ENCODE measurements around the gene ZNF282. TPM values are rescaled to one million over a fixed set of nuclear protein-coding genes. Genes with fewer than 3 reads are reported as not detected.
A peak's percentile ranks its signal among the peaks of the same experiment; 100 is the strongest.
"Not testable (repeated sequence)": the region's sequence is repeated elsewhere in the genome, so short reads cannot be mapped to it uniquely, and the experiment has no call there.

Gene ZNF282
- total RNA-seq, 1 experiment from 2014 or later: 16.9 TPM

DNA sequence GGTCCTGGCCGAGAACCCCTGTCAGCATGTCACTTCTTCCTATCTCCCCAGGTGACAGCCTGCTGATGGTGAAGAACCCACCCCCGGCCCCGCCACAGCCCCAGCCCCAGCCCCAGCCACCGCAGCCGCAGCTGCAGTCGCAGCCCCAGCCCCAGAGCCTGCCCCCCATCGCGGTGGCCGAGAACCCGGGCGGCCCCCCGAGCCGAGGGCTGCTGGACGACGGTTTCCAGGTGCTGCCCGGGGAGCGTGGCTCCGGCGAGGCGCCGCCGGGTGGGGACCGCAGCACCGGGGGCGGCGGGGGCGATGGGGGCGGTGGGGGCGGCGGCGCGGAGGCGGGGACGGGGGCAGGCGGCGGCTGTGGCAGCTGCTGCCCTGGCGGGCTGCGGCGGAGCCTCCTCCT lies 28.4 kb downstream of the ZNF282 start:
- DNase-seq (ENCODE audit: low read depth in 1 of 2, low spot score in 2 of 2): no peak
- Histone ChIP-seq H3K4me1 (replicated peaks) (no peaks in the 10 kb centered on the region), H3K36me3 (peaks cover 55% of the 10 kb centered on the region), H3K9me3 (replicated peaks) (no peaks in the 10 kb centered on the region), H3K4me3 (no peak overlapping the region), H3K27ac (no peak overlapping the region), H3K27me3 (replicated peaks) (no peaks in the 10 kb centered on the region)

DNA sequence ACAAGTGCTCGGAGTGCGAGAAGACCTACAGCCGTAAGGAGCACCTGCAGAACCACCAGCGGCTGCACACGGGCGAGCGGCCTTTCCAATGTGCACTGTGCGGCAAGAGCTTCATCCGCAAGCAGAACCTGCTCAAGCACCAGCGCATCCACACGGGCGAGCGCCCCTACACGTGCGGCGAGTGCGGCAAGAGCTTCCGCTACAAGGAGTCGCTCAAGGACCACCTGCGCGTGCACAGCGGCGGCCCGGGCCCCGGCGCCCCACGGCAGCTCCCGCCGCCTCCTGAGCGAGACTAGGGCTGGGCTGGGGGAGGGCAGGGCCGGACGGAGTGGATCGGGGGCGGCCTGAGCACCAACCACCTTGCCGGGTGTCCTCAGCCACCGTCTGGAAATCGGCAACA lies 29.0 kb downstream of the ZNF282 start:
- no peak overlapping the region for H3K27ac ChIP-seq
- DNase-seq (ENCODE audit: low read depth in 1 of 2, low spot score in 2 of 2): no peak
- no peaks in the 10 kb centered on the region for H3K9me3 ChIP-seq (replicated peaks)
- no peak overlapping the region for H3K4me3 ChIP-seq
- H3K27me3 ChIP-seq (replicated peaks): no peaks in the 10 kb centered on the region
- H3K36me3 ChIP-seq: peaks cover 53% of the 10 kb centered on the region
- no peaks in the 10 kb centered on the region for H3K4me1 ChIP-seq (replicated peaks)

DNA sequence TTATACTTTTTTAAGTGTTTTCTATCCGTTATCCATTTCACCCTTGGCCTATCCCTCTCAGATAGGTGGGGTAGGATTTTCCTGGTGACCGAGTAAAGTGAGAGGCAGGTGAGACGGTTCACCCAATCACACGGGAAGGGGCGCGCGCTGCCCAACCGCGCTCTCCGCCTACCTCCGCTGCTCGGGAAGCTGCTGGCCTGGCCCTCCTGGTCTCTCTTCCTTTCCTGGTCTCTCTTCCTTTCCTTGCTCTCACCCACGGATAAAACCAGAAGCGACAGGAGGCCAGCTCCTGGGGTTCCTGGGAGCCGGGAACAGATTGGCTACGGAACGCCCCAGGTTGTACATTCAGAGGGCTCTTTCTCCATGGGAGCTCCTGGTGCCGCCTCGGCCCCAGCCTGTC lies 29.8 kb downstream of the ZNF282 start:
- Histone ChIP-seq H3K27me3 (replicated peaks) (no peaks in the 10 kb centered on the region), H3K36me3 (peaks cover 47% of the 10 kb centered on the region), H3K9me3 (replicated peaks) (no peaks in the 10 kb centered on the region), H3K27ac (no peak overlapping the region), H3K4me3 (no peak overlapping the region), H3K4me1 (replicated peaks) (no peaks in the 10 kb centered on the region)
- DNase-seq (ENCODE audit: low read depth in 1 of 2, low spot score in 2 of 2): no peak

DNA sequence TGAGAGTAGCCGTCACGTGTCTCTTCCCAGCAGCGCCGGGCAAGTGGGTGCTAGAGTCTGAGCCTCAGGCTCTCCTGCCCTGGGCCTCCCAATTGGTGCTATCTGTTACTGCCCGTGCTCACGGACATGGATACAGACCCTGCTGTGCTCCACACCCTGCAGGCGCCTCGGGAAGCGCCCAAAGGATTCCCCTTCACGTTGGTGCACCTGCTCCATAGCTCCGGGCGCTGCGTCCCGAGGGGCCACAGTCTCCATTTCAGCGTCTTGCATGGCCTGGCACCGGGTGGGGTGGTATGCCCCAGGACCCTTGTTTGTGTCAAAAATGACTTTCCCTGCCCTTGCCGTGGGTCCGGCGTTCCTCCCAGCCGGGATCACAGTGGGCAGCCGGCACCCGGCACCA lies 30.3 kb downstream of the ZNF282 start:
- H3K27me3 ChIP-seq (replicated peaks): no peaks in the 10 kb centered on the region
- no peaks in the 10 kb centered on the region for H3K4me1 ChIP-seq (replicated peaks)
- H3K4me3 ChIP-seq: no peak overlapping the region
- peaks cover 42% of the 10 kb centered on the region for H3K36me3 ChIP-seq
- no peak overlapping the region for H3K27ac ChIP-seq
- no peak for DNase-seq (ENCODE audit: low read depth in 1 of 2, low spot score in 2 of 2)
- no peaks in the 10 kb centered on the region for H3K9me3 ChIP-seq (replicated peaks)

DNA sequence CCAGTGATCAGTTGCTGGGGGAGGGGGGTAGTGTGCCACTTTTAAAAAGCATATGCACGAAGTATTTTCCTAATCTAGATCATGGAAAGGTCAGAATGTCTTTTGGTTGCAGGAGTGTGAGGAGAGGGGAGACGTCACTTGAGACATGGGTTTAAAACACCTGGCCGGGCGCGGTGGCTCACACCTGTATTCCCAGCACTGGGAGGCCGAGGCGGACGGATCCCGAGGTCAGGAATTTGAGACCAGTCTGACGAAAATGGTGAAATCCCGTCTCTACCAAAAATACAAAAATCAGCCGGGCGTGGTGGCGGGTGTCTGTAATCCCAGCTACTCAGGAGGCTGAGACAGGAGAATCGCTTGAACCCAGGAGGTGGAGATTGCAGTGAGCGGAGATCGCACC lies 31.0 kb downstream of the ZNF282 start:
- H3K27ac ChIP-seq; H3K4me3 ChIP-seq; H3K27me3 ChIP-seq (replicated peaks); DNase-seq (ENCODE audit: low read depth in 1 of 2, low spot score in 2 of 2); H3K4me1 ChIP-seq (replicated peaks); H3K9me3 ChIP-seq (replicated peaks): not testable (repeated sequence)
- peaks cover 37% of the 10 kb centered on the region for H3K36me3 ChIP-seq

DNA sequence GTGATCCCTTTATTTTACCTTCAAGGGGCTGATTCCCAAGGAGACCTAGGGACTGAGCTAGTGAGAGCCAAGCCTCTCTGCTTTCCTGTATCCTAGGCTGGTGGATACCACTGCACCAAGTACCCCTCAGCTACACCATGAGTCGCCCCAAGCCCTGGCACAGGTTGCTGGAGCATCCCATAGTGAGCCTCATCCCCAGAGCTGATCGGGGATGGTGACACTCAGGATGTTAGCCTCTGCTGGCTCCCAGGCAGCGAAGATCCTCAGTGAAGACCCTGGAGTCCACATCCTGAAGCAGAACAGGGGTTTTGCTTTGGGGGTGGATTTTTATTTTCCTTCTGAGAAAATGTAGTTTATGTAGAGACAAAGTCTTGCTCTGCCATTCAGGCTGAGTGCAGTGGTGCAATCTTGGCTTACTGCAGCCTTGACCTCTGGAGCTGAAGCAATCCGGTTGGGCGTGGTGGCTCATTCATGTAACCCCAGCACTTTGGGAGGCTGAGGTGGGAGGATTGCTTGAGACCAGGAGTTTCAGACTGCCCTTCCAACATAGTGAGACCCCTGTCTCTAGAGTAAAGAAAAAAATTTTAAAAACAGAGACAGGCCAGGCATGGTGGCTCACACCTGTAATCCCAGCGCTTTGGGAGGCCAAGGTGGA lies 31.6 kb downstream of the ZNF282 start:
- Histone ChIP-seq H3K36me3 (peaks cover 34% of the 10 kb centered on the region), H3K27me3 (replicated peaks) (no peaks in the 10 kb centered on the region), H3K27ac (no peak overlapping the region), H3K4me1 (replicated peaks) (no peaks in the 10 kb centered on the region), H3K9me3 (replicated peaks) (no peaks in the 10 kb centered on the region), H3K4me3 (no peak overlapping the region)
- DNase-seq (ENCODE audit: low read depth in 1 of 2, low spot score in 2 of 2): no peak

DNA sequence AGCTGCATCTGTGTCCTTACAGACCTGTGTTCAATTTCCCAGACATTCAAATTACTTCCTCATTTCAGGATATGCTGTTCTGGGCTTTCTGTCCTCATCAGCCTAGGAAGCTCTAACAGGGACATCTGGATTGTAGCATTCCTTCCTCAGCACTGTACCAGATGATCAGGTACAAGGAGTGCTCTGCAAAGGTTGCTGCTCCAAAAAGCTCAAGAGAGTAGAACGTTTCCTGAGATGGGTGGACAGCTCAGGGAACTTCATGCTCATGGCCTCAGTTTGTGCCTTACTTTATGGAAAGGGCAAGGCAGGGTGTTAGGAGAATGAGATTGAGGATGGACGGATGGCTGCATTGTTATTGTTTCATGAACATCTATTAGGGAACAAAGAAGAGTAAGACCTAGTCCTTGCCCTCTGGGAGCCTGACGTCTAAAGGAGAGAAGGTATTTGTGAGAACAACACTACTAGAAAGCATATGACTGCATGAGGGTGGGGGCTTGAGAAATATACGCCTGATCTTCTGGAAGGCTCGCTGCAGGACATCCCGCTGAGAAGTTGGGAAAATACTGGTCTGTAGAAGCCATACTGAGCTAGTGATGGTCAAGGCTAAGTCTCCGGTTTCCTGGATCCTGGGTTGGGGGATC lies 33.6 kb downstream of the ZNF282 start:
- H3K9me3 ChIP-seq (replicated peaks): no peaks in the 10 kb centered on the region
- H3K4me1 ChIP-seq (replicated peaks): peaks cover 13% of the 10 kb centered on the region
- no peak overlapping the region for H3K27ac ChIP-seq
- no peaks in the 10 kb centered on the region for H3K27me3 ChIP-seq (replicated peaks)
- H3K36me3 ChIP-seq: peaks cover 21% of the 10 kb centered on the region
- DNase-seq (ENCODE audit: low read depth in 1 of 2, low spot score in 2 of 2): no peak
- H3K4me3 ChIP-seq: no peak overlapping the region

DNA sequence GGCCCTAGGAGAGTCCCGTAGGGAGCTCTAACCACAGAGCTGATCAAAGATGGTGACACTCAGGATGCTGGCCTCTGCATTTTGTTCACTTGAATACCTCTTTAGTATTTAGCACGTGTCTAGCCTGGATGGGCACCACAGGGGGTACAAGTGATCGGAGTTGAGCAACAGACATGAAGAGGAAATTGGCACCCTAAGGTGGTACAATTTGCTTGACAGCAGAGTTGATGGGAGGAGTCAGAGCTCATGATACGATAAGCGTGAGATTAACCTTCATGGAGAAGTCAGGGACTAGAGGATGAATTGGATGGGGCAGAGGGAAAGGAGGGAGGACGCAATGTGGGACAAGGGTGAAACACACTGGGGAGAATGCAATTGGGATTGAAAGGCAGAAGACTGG lies 34.2 kb downstream of the ZNF282 start:
- Histone ChIP-seq H3K27ac (no peak overlapping the region), H3K27me3 (replicated peaks) (no peaks in the 10 kb centered on the region), H3K36me3 (peaks cover 15% of the 10 kb centered on the region), H3K9me3 (replicated peaks) (no peaks in the 10 kb centered on the region), H3K4me3 (no peak overlapping the region), H3K4me1 (replicated peaks) (peaks cover 18% of the 10 kb centered on the region)
- no peak for DNase-seq (ENCODE audit: low read depth in 1 of 2, low spot score in 2 of 2)

DNA sequence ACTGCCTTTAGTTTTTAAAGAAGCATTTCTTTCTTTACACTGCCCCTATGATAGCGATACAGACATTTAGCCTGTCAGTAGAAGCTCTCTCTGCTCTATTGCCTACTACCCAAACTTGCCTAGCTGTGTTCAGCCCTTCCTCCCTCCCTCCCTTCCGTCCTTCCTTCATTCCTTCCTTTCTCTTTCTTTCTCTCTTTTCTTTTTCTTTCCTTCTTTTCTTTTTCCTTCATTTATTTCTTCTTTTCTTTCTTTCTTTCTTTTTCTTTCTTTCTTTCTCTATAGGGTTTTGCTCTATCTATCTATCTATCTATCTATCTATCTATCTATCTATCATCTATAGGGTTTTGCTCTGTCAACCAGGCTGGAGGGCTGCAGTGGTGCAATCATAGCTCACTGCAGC lies 37.0 kb downstream of the ZNF282 start:
- no peak overlapping the region for H3K4me3 ChIP-seq
- H3K9me3 ChIP-seq (replicated peaks): no peaks in the 10 kb centered on the region
- peaks cover 18% of the 10 kb centered on the region for H3K4me1 ChIP-seq (replicated peaks)
- no peak for DNase-seq (ENCODE audit: low read depth in 1 of 2, low spot score in 2 of 2)
- no peaks in the 10 kb centered on the region for H3K27me3 ChIP-seq (replicated peaks)
- no peaks in the 10 kb centered on the region for H3K36me3 ChIP-seq
- H3K27ac ChIP-seq: no peak overlapping the region

DNA sequence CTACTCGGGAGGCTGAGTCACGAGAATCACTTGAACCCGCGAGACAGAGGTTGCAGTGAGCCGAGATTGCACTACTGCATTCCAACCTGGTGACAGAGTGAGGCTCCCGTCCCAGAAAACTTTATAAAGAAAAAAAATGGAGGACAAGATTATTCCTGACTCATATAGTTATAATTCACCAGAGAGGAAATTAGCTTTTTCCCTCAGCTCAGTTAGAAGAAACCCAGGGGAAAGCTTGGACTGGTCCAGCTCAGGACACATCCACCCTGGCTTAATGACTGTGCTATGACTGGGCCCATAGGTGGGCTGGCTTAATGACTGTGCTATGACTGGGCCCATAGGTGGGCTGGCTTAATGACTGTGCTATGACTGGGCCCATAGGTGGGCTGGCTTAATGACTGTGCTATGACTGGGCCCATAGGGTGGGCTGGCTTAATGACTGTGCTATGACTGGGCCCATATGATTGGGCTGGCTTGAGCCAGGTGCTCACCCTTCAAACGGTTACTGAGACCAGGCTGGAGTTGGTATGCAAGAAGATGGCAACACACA lies 38.4 kb downstream of the ZNF282 start:
- H3K27ac ChIP-seq: peak overlapping the region; percentile 74

DNA sequence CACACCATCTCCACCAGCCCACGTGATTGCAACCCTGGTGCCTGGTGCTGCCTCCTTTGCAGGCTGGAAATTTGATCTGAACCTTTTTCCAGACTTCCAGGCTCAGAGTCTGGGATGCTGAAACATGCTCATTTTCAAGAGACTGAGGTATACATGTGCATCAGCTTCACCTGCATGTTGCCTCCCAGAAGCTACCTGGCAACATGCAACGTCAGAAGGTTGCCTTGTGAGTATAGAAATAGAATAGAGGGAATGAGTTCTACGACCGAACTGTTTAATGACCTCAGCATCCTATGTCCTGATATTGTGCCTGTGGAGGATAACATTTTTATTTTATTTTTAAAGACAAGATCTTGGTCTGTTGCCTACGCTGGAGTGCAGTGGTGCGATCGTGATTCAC lies 42.2 kb downstream of the ZNF282 start:
- Histone ChIP-seq H3K4me1 (replicated peaks) (peaks cover 32% of the 10 kb centered on the region), H3K4me3 (no peak overlapping the region), H3K27me3 (replicated peaks) (no peaks in the 10 kb centered on the region), H3K27ac (no peak overlapping the region), H3K9me3 (replicated peaks) (no peaks in the 10 kb centered on the region), H3K36me3 (peaks cover 8% of the 10 kb centered on the region)
- no peak for DNase-seq (ENCODE audit: low read depth in 1 of 2, low spot score in 2 of 2)

More for the DNA sequence above, 38.4 kb downstream of the ZNF282 start:
- not testable (repeated sequence) for H3K9me3 ChIP-seq (replicated peaks); H3K36me3 ChIP-seq; H3K27me3 ChIP-seq (replicated peaks); H3K4me3 ChIP-seq
- peaks cover 21% of the 10 kb centered on the region for H3K4me1 ChIP-seq (replicated peaks)
- DNase-seq (ENCODE audit: low read depth in 1 of 2, low spot score in 2 of 2): peak; percentile 82 to 83

DNA sequence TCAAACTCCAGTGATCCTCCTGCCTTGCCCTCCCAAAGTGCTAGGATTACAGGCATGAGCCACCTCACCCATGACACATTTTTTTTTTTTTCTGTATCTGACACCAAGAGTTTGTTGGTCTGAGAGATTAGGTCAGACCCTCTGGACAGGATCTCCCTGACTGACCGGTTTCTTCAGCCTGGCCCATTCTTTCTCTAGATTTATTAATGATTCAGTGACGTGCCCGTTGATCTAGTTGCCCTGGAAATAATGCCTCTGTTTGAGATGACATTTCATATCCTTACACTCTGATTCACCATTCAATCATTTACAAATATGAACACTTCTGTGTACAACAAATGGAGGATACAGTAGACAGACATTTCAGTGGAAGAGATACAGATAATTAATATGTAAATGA lies 42.7 kb downstream of the ZNF282 start:
- Histone ChIP-seq H3K9me3 (replicated peaks) (no peaks in the 10 kb centered on the region), H3K4me1 (replicated peaks) (peaks cover 29% of the 10 kb centered on the region), H3K27ac (no peak overlapping the region), H3K27me3 (replicated peaks) (no peaks in the 10 kb centered on the region), H3K36me3 (peaks cover 13% of the 10 kb centered on the region), H3K4me3 (no peak overlapping the region)
- no peak for DNase-seq (ENCODE audit: low read depth in 1 of 2, low spot score in 2 of 2)

DNA sequence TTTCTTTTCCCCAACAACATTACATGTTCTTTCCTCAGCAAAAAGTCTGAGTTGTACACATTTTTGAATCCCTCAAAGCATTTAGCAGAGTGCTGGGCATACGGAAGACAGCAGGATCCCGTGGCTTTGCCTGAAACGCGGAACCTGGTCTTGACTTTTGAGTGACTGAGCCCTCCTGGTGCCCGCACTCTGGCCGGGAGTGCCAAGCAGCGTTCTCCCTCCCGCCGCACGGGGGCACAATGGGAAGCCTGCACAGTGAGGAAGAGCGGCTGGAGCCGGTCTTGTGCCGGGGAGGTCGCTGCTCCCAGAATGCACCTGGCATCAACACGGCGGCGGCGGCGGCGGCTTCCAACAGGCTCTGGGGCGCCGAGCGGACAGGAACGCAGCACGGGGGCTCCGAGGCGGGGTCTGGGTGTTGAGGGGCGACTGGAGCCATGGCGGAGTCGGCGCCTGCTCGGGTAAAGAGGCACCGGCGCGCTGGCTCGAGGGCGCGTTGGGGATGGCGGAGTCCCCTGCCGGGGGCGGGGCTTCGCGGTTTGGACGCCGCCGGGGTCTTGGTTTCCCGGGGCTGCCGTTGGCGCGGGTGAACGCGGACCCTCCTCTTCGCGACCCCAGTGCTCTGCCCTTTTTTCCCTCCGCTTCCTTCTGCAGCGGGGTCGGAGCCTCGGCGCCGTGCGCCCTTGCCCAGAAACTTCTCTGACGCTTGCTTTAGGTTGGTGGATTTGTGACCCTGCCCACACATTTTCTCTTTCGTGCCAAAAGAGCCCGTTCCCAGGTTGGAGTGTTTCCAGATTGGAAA lies 44.2 kb downstream of the ZNF282 start, which contains the start of gene ZNF212:
Gene ZNF212 (plus strand): TSS at position 307 of the 799 bp plus-strand sequence. CDS start 128 bp downstream, at position 435.
- H3K27me3 ChIP-seq (replicated peaks): no peaks in the 10 kb centered on the region
- H3K36me3 ChIP-seq: peaks cover 13% of the 10 kb centered on the region
- peak; percentile 84 to 88 for DNase-seq (ENCODE audit: low read depth in 1 of 2, low spot score in 2 of 2)
- peak within 1 kb of the TSS; percentile 14 for H3K27ac ChIP-seq
- no peaks in the 10 kb centered on the region for H3K9me3 ChIP-seq (replicated peaks)
- peaks cover 15% of the 10 kb centered on the region for H3K4me1 ChIP-seq (replicated peaks)
- peak within 1 kb of the TSS; percentile 88 for H3K4me3 ChIP-seq

DNA sequence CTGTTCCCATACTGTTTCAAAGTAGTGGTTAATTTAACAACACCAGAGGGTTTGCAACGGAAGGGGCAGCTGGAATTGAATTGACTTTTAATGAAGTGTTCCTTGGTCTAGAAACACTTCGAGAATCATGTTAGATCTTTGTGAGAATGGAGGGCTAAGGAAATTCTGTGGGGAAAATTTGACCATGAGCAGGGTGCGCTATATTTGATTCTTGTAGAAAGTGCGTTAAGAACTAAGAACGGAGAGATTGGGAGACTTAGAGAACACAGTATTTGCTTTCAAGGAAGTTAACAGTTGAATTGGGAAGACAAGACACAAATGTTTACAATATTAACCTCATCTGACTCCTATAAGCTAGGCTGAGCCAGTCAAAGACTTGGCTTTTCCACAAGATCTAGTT lies 45.3 kb downstream of the ZNF282 start:
- Histone ChIP-seq H3K36me3 (peaks cover 13% of the 10 kb centered on the region), H3K27me3 (replicated peaks) (no peaks in the 10 kb centered on the region), H3K9me3 (replicated peaks) (no peaks in the 10 kb centered on the region), H3K4me1 (replicated peaks) (peaks cover 24% of the 10 kb centered on the region), H3K4me3 (peak overlapping the region; percentile 88), H3K27ac (no peak overlapping the region)
- DNase-seq (ENCODE audit: low read depth in 1 of 2, low spot score in 2 of 2): no peak

Measured in SJSA1 (cell line).